Fibroblast of pulmonary artery (primary cell): Measurements from ENCODE around the gene PCNT.

Experiments
- DNase-seq: peaks from one replicate; pipeline ENCODE4 v3.0.0-alpha.2; 2010; ENCODE audit warnings: low read depth
- H3K4me3 ChIP-seq: replicated peaks from 2 replicates; pipeline ENCODE4 v1.5.1; 2011; ENCODE audit warnings: low read depth, mild to moderate bottlenecking, control low read depth, low read length, moderate library complexity
- TF ChIP-seq, protein P1 (sequence below): IDR thresholded peaks from 2 replicates; pipeline ENCODE4 v1.5.1; 2011; ENCODE audit warnings: mild to moderate bottlenecking, control low read depth, low read length, inconsistent platforms; ENCODE audit errors: missing control alignments

Gene PCNT

DNA sequence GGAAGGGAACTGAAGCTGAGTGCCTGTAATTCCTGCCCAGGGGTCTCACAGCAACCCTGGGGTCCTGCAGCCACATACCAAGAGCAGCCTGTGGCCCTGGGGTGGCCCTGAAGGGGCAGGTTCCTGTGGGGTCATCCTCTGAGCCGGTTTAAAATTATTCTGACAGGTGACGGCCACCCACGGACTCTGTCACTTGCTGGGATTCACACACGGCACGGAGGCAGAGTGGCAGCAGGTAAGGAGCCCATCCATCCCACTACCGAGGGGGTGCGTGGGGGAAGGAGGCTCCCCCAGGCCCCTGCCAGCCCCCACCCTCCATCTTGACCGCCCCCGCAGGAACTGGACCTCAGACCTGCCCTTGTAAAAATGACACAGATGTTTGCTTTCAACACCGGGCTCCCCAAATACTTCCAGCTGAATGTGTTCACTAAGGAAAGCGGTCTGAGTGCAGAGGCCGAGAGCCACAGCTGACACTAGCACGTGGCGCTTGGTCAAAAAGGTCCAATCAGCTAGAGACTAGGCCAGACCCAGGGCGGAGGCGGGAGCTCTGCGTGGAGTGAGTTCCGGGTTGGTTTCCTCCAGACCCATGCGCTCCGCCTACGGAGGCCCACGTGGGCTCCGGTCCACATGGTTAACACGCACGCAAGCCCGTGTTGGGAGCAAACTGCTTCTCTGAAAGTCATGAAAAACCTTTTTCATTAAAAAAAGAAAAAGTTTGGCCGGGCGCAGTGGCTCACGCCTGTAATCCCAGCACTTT is 27.8 kb upstream of the PCNT start:
- TF ChIP-seq, protein P1, sequence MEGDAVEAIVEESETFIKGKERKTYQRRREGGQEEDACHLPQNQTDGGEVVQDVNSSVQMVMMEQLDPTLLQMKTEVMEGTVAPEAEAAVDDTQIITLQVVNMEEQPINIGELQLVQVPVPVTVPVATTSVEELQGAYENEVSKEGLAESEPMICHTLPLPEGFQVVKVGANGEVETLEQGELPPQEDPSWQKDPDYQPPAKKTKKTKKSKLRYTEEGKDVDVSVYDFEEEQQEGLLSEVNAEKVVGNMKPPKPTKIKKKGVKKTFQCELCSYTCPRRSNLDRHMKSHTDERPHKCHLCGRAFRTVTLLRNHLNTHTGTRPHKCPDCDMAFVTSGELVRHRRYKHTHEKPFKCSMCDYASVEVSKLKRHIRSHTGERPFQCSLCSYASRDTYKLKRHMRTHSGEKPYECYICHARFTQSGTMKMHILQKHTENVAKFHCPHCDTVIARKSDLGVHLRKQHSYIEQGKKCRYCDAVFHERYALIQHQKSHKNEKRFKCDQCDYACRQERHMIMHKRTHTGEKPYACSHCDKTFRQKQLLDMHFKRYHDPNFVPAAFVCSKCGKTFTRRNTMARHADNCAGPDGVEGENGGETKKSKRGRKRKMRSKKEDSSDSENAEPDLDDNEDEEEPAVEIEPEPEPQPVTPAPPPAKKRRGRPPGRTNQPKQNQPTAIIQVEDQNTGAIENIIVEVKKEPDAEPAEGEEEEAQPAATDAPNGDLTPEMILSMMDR, result no peak
- no peak overlapping the region for H3K4me3 ChIP-seq
- peak; percentile 86 for DNase-seq

DNA sequence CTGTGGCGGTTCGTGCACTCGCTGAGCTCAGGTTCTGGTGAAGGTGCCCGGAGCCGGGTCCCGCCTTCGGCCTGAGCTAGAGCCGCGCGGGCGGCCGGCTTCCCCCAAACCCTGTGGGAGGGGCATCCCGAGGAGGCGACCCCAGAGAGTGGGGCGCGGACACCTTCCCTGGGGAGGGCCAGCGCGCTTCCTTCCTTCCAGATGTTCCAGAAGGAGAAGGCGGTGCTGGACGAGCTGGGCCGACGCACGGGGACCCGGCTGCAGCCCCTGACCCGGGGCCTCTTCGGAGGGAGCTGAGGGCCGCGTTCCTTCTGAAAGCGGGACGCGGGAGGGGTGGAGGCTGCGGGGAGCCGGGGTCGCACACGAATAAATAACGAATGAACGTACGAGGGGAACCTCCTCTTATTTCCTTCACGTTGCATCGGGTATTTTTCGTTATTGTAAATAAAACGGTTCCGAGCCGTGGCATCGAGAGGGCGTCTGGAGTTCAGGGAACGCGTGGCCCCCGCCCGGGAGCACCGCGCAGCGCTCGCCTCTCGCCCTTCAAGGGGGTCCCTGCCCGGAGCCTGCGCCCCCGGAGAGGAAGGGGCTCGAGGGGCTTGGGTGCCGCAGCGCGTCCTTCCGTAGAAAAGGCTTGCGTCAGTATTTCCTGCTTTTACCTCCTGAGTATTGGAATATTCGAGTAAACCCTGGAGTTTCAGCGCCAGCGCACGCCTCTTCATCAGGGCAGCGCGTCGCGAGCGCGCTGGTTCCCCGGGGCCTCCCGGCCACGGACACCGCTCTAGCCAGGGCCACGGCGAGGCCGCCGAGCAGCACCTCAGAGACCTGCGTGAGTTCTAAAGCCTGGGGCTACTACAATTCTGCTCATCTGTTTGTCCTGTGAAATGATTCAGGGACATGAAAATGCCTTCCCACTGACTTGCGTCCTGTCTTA is 26.4 kb upstream of the PCNT start:
- TF ChIP-seq, protein P1, result no peak
- peak; percentile 32 for DNase-seq

DNA sequence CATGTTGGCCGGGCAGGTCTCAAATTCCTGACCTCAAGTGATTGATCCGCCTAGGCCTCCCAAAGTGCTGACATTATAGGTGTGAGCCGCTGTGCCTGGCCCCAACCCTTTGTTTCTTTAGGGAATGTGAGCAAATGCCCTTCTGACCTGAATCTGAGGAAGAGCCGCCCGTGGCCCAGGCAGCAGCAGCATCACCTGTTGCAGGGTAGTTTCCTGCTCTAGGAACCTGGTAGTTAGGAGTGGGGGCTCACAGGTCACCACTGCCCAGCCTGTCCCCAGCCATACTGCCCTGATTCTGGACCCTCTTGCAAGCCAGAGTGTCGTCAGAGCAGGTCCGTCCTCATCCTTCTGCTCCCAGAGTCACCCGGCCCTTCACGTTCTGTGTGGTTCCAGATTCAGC is 24.8 kb upstream of the PCNT start:
- H3K4me3 ChIP-seq, result no peak overlapping the region
- TF ChIP-seq, protein P1, result no peak
- no peak for DNase-seq

More for the DNA sequence above, 26.4 kb upstream of the PCNT start:
- H3K4me3 ChIP-seq, result peak overlapping the region; percentile 32

GRCh38 chr21:46301759-46302158 is 22.2 kb upstream of the PCNT start:
- H3K4me3 ChIP-seq, result no peak overlapping the region
- no peak for DNase-seq
- TF ChIP-seq, protein P1, result no peak

DNA sequence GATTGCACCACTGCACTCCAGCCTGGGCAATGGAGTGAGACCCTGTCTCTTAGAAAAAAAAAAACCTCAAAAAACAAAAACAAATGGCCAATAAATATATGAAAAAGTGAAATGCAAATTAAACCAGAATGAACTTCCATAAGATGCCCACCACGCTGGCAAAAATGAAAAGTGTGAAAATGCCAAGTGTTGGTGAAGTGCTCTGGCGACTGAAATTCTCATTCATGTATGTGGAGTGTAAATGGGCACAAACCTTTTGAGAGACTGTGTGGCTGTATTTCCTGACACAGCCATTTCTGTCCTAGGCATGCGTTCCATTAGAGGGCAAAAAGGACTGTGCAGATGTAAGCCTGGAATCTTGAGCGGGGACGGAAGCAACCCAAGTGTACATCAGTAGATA is 19.5 kb upstream of the PCNT start:
- no peak overlapping the region for H3K4me3 ChIP-seq
- TF ChIP-seq, protein P1, result no peak

DNA sequence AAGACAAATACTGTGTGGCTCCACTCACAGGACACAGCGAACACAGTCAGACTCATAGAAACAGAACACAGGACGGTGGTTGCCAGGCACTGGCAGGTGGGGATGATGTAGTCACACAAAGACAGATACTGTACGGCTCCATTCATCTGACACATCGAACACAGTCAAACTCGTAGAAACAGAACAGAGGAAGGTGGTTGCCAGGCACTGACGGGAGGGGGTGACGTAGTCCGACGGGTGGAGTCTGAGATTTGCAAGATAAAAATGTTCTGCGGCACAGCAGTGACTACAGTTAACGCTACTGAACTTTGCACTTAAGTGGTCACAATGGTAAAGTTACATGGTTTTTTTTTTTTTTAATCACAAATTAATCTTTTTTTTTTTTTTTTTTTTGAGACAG is 19.0 kb upstream of the PCNT start:
- no peak overlapping the region for H3K4me3 ChIP-seq
- TF ChIP-seq, protein P1, result no peak
- DNase-seq, result no peak

More for the DNA sequence above, 19.5 kb upstream of the PCNT start:
- no peak for DNase-seq
